HepG2 (cell line): Measurements from ENCODE around the gene SSX2IP. TPM values are rescaled to one million over a fixed set of nuclear protein-coding genes. Genes with fewer than 3 reads are reported as not detected.

Experiments used
- DNMT1 ChIP-seq: sonication (generic); formaldehyde crosslinking; IDR thresholded peaks from 2 replicates; pipeline ENCODE4 v1.5.1; 2020; ENCODE audit warnings: mild to moderate bottlenecking, missing genetic modification reagents
- FOXK1 ChIP-seq: sonication (generic); formaldehyde crosslinking; IDR thresholded peaks from 2 replicates; pipeline ENCODE4 v1.4.0; 2020; ENCODE audit warnings: low read depth, missing genetic modification reagents, borderline replicate concordance
- MTF2 ChIP-seq: sonication (generic); formaldehyde crosslinking; IDR thresholded peaks from 2 replicates; pipeline ENCODE4 v1.5.0; 2020; ENCODE audit warnings: missing genetic modification reagents, borderline replicate concordance
- NFE2 ChIP-seq: sonication (generic); formaldehyde crosslinking; IDR thresholded peaks from 2 replicates; pipeline ENCODE4 v1.4.0; 2020; ENCODE audit warnings: missing genetic modification reagents
- PAF1 ChIP-seq: IDR thresholded peaks from 2 replicates; pipeline ENCODE4 v1.6.1; 2016; ENCODE audit warnings: missing genetic modification reagents, missing compliant biosample characterization
- RBM22 ChIP-seq: fragments of 200-400 bp; formaldehyde crosslinking; optimal IDR thresholded peaks from 2 replicates; pipeline ENCODE3; 2017; ENCODE audit warnings: mild to moderate bottlenecking, low read length, moderate library complexity
- SSRP1 ChIP-seq: IDR thresholded peaks from 2 replicates; pipeline ENCODE4 v1.6.1; 2016; ENCODE audit warnings: control low read depth
- ZFP36 ChIP-seq: fragments of 150-350 bp; IDR thresholded peaks from 2 replicates; pipeline ENCODE4 v1.6.1; 2018; ENCODE audit warnings: borderline replicate concordance, low read length, low read depth; ENCODE audit not compliant: partially characterized antibody
- ZNF101 ChIP-seq: sonication (generic); formaldehyde crosslinking; IDR thresholded peaks from 2 replicates; pipeline ENCODE4 v1.4.0; 2020; ENCODE audit warnings: mild to moderate bottlenecking, low read depth, missing genetic modification reagents, borderline replicate concordance
- ZNF230 ChIP-seq: sonication (generic); formaldehyde crosslinking; IDR thresholded peaks from 2 replicates; pipeline ENCODE4 v1.4.0; 2020; ENCODE audit warnings: mild to moderate bottlenecking, missing genetic modification reagents
- ZNF234 ChIP-seq: sonication (generic); formaldehyde crosslinking; conservative IDR thresholded peaks from 2 replicates; pipeline ENCODE4 v1.5.1; 2020; ENCODE audit warnings: mild to moderate bottlenecking, missing genetic modification reagents
- ZNF569 ChIP-seq: sonication (generic); formaldehyde crosslinking; IDR thresholded peaks from 2 replicates; pipeline ENCODE4 v1.5.0; 2020; ENCODE audit warnings: mild to moderate bottlenecking, missing genetic modification reagents, moderate library complexity, borderline replicate concordance
- ZNF570 ChIP-seq: sonication (generic); formaldehyde crosslinking; IDR thresholded peaks from 2 replicates; pipeline ENCODE4 v1.4.0; 2020; ENCODE audit warnings: mild to moderate bottlenecking, missing genetic modification reagents, borderline replicate concordance
- ZNF678 ChIP-seq: sonication (generic); formaldehyde crosslinking; IDR thresholded peaks from 2 replicates; pipeline ENCODE4 v1.4.0; 2020; ENCODE audit warnings: mild to moderate bottlenecking, missing genetic modification reagents
- polyA plus RNA-seq, 8 experiments: library from polyadenylated mRNA; depleted of rRNA in 3 of 8; stranded (reverse) in 7 of 8; unstranded in 1 of 8; fragments of >200 nt; fragmentation: Illumina TruSeq in 4 of 8; extraction: Trizol in 4 of 8; gene quantifications; 2 replicates each; pipeline versions ENCODE4 v1.2.1 to v1.2.3, GENCODE V29; 2011 to 2016; ENCODE audit warnings: low read depth in 4 of 8, missing spikeins in 1 of 8, mixed read lengths in 1 of 8; ENCODE audit not compliant: insufficient read depth in 1 of 8
- total RNA-seq, 5 experiments: library from RNA; depleted of rRNA; stranded (reverse); fragments of >200 nt; fragmentation: Illumina TruSeq; extraction: Trizol; gene quantifications; 2 replicates each; pipeline ENCODE4 v1.2.3, GENCODE V29; 2016; ENCODE audit warnings: low read depth in 1 of 5
- TF ChIP-seq, protein P1 (sequence below): sonication (generic); formaldehyde crosslinking; conservative IDR thresholded peaks from 2 replicates; pipeline ENCODE4 v1.5.0; 2020; ENCODE audit warnings: missing genetic modification reagents
- TF ChIP-seq, protein P2 (sequence below): sonication (generic); formaldehyde crosslinking; IDR thresholded peaks from 2 replicates; pipeline ENCODE4 v1.4.0; 2020; ENCODE audit warnings: missing genetic modification reagents
- TF ChIP-seq, protein P3 (sequence below): sonication (generic); formaldehyde crosslinking; conservative IDR thresholded peaks from 2 replicates; pipeline ENCODE4 v1.8.0; 2022; ENCODE audit warnings: missing genetic modification reagents
- TF ChIP-seq, protein P4 (sequence below): sonication (generic); formaldehyde crosslinking; IDR thresholded peaks from 2 replicates; pipeline ENCODE4 v1.9.0; 2022; ENCODE audit warnings: low read depth, missing genetic modification reagents

Gene SSX2IP
- total and polyA plus RNA-seq, 2 of the 13 experiments (the other 11 are each of a cell fraction or from before 2014, with no cell fraction given) = 2.7 to 23.7 TPM

DNA sequence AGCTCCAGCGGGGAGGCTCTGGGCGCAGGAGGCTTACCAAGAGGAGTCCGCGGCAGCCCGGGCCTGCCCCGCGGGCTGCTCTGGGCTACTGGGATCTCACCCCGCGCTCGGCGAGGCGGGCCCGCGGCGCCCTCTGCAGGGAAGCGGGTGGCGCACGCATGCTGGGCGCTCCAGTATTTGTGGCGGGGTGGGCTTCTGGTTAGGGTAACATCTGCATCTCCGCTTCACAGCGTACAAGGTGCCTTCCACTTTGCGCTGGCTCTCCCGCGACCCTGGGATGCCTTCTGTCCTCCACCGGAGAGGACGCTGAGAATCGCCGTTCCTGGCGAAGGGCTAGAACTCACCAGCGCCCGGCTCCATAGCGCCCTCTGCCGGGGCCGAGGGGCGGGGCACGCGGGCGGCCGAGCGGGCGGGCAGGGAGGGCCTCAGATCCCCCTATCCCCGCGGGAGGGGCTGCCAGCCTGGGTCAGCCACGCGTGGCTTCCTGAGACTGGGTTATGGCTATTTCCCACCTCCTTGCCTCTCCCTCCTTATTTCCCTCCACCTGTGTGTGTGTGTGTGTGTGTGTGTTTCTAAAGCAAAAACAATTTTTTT is 69.4 kb downstream of the SSX2IP start (continued):
- TF ChIP-seq FOXK1 (CRISPR knock-in tag) (no peak), ZNF570 (no peak), ZNF230 (no peak), MTF2 (CRISPR knock-in tag) (no peak), ZNF101 (CRISPR knock-in tag) (no peak), ZNF569 (CRISPR knock-in tag) (no peak), ZFP36 (no peak), ZNF678 (no peak), RBM22 (no peak), DNMT1 (CRISPR knock-in tag) (0 out of 2 replicates have a peak, but pooled peaks have one; percentile 55), PAF1 (CRISPR knock-in tag) (no peak), SSRP1 (CRISPR knock-in tag) (no peak), ZNF234 (CRISPR knock-in tag) (0 out of 2 replicates have a peak, but pooled peaks have one; percentile 60), NFE2 (CRISPR knock-in tag) (no peak)
- TF ChIP-seq, protein P1, sequence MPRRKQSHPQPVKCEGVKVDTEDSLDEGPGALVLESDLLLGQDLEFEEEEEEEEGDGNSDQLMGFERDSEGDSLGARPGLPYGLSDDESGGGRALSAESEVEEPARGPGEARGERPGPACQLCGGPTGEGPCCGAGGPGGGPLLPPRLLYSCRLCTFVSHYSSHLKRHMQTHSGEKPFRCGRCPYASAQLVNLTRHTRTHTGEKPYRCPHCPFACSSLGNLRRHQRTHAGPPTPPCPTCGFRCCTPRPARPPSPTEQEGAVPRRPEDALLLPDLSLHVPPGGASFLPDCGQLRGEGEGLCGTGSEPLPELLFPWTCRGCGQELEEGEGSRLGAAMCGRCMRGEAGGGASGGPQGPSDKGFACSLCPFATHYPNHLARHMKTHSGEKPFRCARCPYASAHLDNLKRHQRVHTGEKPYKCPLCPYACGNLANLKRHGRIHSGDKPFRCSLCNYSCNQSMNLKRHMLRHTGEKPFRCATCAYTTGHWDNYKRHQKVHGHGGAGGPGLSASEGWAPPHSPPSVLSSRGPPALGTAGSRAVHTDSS = no peak
- TF ChIP-seq, protein P2, sequence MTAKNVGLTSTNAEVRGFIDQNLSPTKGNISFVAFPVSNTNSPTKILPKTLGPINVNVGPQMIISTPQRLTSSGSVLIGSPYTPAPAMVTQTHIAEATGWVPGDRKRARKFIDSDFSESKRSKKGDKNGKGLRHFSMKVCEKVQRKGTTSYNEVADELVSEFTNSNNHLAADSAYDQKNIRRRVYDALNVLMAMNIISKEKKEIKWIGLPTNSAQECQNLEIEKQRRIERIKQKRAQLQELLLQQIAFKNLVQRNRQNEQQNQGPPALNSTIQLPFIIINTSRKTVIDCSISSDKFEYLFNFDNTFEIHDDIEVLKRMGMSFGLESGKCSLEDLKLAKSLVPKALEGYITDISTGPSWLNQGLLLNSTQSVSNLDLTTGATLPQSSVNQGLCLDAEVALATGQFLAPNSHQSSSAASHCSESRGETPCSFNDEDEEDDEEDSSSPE (CRISPR knock-in tag) = peak; percentile 29; the same call in 1 of the 2 replicates
- TF ChIP-seq, protein P3, sequence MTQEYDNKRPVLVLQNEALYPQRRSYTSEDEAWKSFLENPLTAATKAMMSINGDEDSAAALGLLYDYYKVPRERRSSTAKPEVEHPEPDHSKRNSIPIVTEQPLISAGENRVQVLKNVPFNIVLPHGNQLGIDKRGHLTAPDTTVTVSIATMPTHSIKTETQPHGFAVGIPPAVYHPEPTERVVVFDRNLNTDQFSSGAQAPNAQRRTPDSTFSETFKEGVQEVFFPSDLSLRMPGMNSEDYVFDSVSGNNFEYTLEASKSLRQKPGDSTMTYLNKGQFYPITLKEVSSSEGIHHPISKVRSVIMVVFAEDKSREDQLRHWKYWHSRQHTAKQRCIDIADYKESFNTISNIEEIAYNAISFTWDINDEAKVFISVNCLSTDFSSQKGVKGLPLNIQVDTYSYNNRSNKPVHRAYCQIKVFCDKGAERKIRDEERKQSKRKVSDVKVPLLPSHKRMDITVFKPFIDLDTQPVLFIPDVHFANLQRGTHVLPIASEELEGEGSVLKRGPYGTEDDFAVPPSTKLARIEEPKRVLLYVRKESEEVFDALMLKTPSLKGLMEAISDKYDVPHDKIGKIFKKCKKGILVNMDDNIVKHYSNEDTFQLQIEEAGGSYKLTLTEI = no peak
- TF ChIP-seq, protein P4, sequence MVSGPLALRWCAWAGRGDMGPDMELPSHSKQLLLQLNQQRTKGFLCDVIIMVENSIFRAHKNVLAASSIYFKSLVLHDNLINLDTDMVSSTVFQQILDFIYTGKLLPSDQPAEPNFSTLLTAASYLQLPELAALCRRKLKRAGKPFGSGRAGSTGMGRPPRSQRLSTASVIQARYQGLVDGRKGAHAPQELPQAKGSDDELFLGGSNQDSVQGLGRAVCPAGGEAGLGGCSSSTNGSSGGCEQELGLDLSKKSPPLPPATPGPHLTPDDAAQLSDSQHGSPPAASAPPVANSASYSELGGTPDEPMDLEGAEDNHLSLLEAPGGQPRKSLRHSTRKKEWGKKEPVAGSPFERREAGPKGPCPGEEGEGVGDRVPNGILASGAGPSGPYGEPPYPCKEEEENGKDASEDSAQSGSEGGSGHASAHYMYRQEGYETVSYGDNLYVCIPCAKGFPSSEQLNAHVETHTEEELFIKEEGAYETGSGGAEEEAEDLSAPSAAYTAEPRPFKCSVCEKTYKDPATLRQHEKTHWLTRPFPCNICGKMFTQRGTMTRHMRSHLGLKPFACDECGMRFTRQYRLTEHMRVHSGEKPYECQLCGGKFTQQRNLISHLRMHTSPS (CRISPR knock-in tag) = no peak
